Measurements from ENCODE around the gene PICK1.

DNA sequence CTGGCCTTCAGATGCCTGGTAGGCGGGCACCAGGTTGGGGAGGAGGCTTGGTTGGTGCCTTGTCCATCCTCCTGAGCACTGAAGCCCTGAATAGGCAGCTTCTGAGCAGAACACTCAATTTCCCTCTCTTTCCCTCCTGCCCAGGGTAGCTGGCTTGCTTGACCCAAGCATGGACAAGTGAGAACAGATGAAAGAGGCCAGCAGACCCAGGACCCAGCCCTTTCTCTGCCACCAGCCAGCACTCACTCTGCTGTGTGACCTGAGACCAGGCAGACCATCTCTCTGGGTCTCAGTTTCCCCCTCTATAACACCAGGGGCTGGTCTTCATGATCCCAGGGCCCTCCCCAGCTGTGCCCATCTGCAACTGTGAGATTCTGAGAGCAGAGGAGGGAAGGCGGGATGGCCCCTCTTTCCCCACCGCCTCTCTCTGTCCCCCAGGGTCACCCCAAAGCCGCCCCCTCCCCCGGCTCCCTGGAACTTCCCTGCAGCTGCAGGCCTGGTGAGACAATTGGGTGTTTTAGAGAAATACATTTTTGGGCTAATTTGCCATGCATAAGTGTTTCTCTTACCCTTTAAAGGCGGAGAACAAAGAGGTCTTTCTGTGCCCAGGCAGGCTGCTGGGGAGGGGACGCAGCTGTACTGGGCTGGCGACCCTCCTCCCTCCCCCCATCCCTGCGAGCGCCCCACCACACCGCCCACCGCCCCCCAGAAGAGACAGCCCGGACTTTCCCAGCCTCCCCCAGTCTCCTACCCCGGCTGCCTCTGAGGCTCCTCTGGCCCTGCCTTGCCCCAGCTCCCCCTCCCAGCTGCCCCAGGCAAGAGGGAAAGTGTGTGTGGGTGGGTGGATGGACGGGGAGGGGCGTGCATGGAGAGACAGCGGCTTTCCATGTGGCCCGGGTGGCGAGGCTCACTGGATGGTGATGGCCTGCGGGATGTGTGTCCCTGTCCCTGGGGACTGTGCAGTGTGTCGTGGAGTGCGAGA, 30.8 kb upstream of the PICK1 start:
- TF ChIP-seq, protein P1, sequence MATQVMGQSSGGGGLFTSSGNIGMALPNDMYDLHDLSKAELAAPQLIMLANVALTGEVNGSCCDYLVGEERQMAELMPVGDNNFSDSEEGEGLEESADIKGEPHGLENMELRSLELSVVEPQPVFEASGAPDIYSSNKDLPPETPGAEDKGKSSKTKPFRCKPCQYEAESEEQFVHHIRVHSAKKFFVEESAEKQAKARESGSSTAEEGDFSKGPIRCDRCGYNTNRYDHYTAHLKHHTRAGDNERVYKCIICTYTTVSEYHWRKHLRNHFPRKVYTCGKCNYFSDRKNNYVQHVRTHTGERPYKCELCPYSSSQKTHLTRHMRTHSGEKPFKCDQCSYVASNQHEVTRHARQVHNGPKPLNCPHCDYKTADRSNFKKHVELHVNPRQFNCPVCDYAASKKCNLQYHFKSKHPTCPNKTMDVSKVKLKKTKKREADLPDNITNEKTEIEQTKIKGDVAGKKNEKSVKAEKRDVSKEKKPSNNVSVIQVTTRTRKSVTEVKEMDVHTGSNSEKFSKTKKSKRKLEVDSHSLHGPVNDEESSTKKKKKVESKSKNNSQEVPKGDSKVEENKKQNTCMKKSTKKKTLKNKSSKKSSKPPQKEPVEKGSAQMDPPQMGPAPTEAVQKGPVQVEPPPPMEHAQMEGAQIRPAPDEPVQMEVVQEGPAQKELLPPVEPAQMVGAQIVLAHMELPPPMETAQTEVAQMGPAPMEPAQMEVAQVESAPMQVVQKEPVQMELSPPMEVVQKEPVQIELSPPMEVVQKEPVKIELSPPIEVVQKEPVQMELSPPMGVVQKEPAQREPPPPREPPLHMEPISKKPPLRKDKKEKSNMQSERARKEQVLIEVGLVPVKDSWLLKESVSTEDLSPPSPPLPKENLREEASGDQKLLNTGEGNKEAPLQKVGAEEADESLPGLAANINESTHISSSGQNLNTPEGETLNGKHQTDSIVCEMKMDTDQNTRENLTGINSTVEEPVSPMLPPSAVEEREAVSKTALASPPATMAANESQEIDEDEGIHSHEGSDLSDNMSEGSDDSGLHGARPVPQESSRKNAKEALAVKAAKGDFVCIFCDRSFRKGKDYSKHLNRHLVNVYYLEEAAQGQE (IDR thresholded peaks at IDR 0.05; ENCODE audit: low read depth, low read length), result no peak
- no peak for TF ChIP-seq SRF (IDR thresholded peaks at IDR 0.05; ENCODE audit: low read depth in 2 of 2, low read length in 2 of 2)
- no peak for TF ChIP-seq SMAD1 (IDR thresholded peaks at IDR 0.05; ENCODE audit: low read depth, partially characterized antibody)
- TF ChIP-seq, protein P2, sequence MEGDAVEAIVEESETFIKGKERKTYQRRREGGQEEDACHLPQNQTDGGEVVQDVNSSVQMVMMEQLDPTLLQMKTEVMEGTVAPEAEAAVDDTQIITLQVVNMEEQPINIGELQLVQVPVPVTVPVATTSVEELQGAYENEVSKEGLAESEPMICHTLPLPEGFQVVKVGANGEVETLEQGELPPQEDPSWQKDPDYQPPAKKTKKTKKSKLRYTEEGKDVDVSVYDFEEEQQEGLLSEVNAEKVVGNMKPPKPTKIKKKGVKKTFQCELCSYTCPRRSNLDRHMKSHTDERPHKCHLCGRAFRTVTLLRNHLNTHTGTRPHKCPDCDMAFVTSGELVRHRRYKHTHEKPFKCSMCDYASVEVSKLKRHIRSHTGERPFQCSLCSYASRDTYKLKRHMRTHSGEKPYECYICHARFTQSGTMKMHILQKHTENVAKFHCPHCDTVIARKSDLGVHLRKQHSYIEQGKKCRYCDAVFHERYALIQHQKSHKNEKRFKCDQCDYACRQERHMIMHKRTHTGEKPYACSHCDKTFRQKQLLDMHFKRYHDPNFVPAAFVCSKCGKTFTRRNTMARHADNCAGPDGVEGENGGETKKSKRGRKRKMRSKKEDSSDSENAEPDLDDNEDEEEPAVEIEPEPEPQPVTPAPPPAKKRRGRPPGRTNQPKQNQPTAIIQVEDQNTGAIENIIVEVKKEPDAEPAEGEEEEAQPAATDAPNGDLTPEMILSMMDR (IDR thresholded peaks at IDR 0.05 in 2 of 3, conservative IDR thresholded peaks at IDR 0.05 in 1 of 3; ENCODE audit: control insufficient read depth in 2 of 3, extremely low read depth in 1 of 3, insufficient read depth in 1 of 3, low read depth in 3 of 3, low read length in 3 of 3), result no peak
- TF ChIP-seq KDM1A (IDR thresholded peaks at IDR 0.05; ENCODE audit: borderline replicate concordance), result no peak
- no peak for TF ChIP-seq YY1 (IDR thresholded peaks at IDR 0.05; ENCODE audit: low read depth, low read length)
- TF ChIP-seq, protein P3, sequence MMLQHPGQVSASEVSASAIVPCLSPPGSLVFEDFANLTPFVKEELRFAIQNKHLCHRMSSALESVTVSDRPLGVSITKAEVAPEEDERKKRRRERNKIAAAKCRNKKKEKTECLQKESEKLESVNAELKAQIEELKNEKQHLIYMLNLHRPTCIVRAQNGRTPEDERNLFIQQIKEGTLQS (IDR thresholded peaks at IDR 0.05; ENCODE audit: borderline replicate concordance, extremely low read depth, low read depth, low read length), result no peak
- TF ChIP-seq EED (IDR thresholded peaks at IDR 0.05; ENCODE audit: low read depth), result no peak
